SK-N-SH (cell line): ENCODE measurements around the gene PHIP. TPM values are rescaled to one million over a fixed set of nuclear protein-coding genes. Genes with fewer than 3 reads are reported as not detected.
A peak's percentile ranks its signal among the peaks of the same experiment; 100 is the strongest.

Experiments
- CTCF ChIA-PET: fragments of 300-600, 350-600 bp; formaldehyde crosslinking; extraction: SDS; loops from one replicate; lab custom pipeline; 2021; lab: Yijun Ruan, JAX
- POLR2A ChIA-PET: fragments of 350-600 bp; sonication (Branson Sonifier 250); formaldehyde crosslinking; extraction: SDS; loops from one replicate; lab custom pipeline; 2020; ENCODE audit warnings: antibody characterized with exemption, inconsistent platforms; lab: Yijun Ruan, JAX
- DNase-seq: peaks from one replicate; pipeline ENCODE4 v3.0.0; 2012
- H2AFZ ChIP-seq: fragments of 200-600 bp; sonication (generic); 2 replicates; pipeline ENCODE4 v1.8.1; 2016; ENCODE audit warnings: antibody characterized with exemption, mild to moderate bottlenecking, low read depth
- H3F3A ChIP-seq: fragments of 200-600 bp; sonication (generic); replicated peaks from 2 replicates; pipeline ENCODE3; 2016; ENCODE audit warnings: antibody characterized with exemption, mild to moderate bottlenecking; ENCODE audit not compliant: insufficient read depth
- H3K27ac ChIP-seq, 2 experiments: fragments of 200-500 bp in 1 of 2; fragments of 200-600 bp in 1 of 2; sonication (Bioruptor generic) in 1 of 2; sonication (generic), shearing (Covaris generic) in 1 of 2; 2 replicates each; pipeline versions ENCODE4 v1.5.1 to v1.6.1; 2014 to 2016; ENCODE audit warnings: low read depth in 2 of 2, inconsistent platforms in 1 of 2, low read length in 1 of 2, mild to moderate bottlenecking in 1 of 2, mixed read lengths in 1 of 2
- H3K27me3 ChIP-seq: fragments of 200-600 bp; sonication (generic), shearing (Covaris generic); 2 replicates; pipeline ENCODE4 v1.6.1; 2016; ENCODE audit warnings: mixed run types; ENCODE audit not compliant: insufficient read depth
- H3K36me3 ChIP-seq, 2 experiments: fragments of 200-500 bp in 1 of 2; fragments of 200-600 bp in 1 of 2; sonication (Bioruptor generic) in 1 of 2; sonication (generic) in 1 of 2; replicated peaks in 1 of 2; 2 replicates each; pipeline versions ENCODE3 to v1.5.1; 2014 to 2016; ENCODE audit warnings: low read length in 1 of 2, mild to moderate bottlenecking in 1 of 2; ENCODE audit not compliant: insufficient read depth in 2 of 2, control insufficient read depth in 1 of 2
- H3K4me1 ChIP-seq, 2 experiments: fragments of 200-500 bp in 1 of 2; fragments of 200-600 bp in 1 of 2; sonication (Bioruptor generic) in 1 of 2; sonication (generic), shearing (Covaris generic) in 1 of 2; 2 replicates each; pipeline versions ENCODE4 v1.5.1 to v1.6.1; 2014 to 2016; ENCODE audit warnings: low read depth in 1 of 2, low read length in 1 of 2, mixed run types in 1 of 2; ENCODE audit not compliant: insufficient read depth in 2 of 2, control insufficient read depth in 1 of 2
- H3K4me2 ChIP-seq: fragments of 200-600 bp; sonication (generic), shearing (Covaris generic); 2 replicates; pipeline ENCODE4 v1.6.1; 2017; ENCODE audit warnings: mixed run types
- H3K4me3 ChIP-seq, 2 experiments: fragments of 200-500 bp in 1 of 2; fragments of 200-600 bp in 1 of 2; sonication (Bioruptor generic) in 1 of 2; sonication (generic), shearing (Covaris generic) in 1 of 2; 2 replicates each; pipeline versions ENCODE4 v1.5.1 to v1.8.1; 2014 to 2016; ENCODE audit warnings: low read depth in 2 of 2, inconsistent platforms in 1 of 2, low read length in 1 of 2, mild to moderate bottlenecking in 1 of 2, mixed read lengths in 1 of 2, moderate library complexity in 1 of 2
- H3K79me2 ChIP-seq: fragments of 200-600 bp; sonication (generic); 2 replicates; pipeline ENCODE4 v1.8.1; 2017; ENCODE audit warnings: mild to moderate bottlenecking; ENCODE audit not compliant: insufficient read depth
- H3K9ac ChIP-seq: fragments of 200-600 bp; sonication (generic); 2 replicates; pipeline ENCODE4 v1.6.1; 2017; ENCODE audit warnings: mixed run types
- H3K9me2 ChIP-seq: fragments of 200-600 bp; sonication (generic); 2 replicates; pipeline ENCODE4 v1.6.1; 2017; ENCODE audit warnings: mixed run types
- H3K9me3 ChIP-seq: fragments of 200-600 bp; sonication (generic); 2 replicates; pipeline ENCODE4 v1.6.1; 2017; ENCODE audit warnings: mixed run types, mild to moderate bottlenecking, moderate library complexity
- H4K20me1 ChIP-seq: fragments of 200-600 bp; sonication (generic); 2 replicates; pipeline ENCODE4 v1.6.1; 2017; ENCODE audit warnings: mild to moderate bottlenecking, mixed run types; ENCODE audit not compliant: insufficient read depth
- CHD2 ChIP-seq: fragments of 150-350 bp; IDR thresholded peaks from 2 replicates; pipeline ENCODE4 v1.6.1; 2018; ENCODE audit warnings: low read length; ENCODE audit not compliant: partially characterized antibody
- ELF1 ChIP-seq: IDR thresholded peaks from 2 replicates; pipeline ENCODE4 v1.4.0; 2012
- EP300 ChIP-seq, 2 experiments: IDR thresholded peaks; 2 replicates each; pipeline versions ENCODE4 v1.4.0 to v1.6.1; 2012; ENCODE audit warnings: borderline replicate concordance in 1 of 2, low read depth in 1 of 2, low read length in 1 of 2
- FOSL2 ChIP-seq: IDR thresholded peaks from 2 replicates; pipeline ENCODE4 v1.4.0; 2012; ENCODE audit warnings: low read depth, mild to moderate bottlenecking, moderate library complexity, borderline replicate concordance
- FOXJ3 ChIP-seq: sonication (generic); formaldehyde crosslinking; IDR thresholded peaks from 2 replicates; pipeline ENCODE4 v1.5.1; 2020; ENCODE audit warnings: mild to moderate bottlenecking, missing genetic modification reagents
- FOXM1 ChIP-seq: IDR thresholded peaks from 2 replicates; pipeline ENCODE4 v1.4.0; 2012; ENCODE audit warnings: low read depth, mild to moderate bottlenecking
- GABPA ChIP-seq: IDR thresholded peaks from 2 replicates; pipeline ENCODE4 v1.4.0; 2012; ENCODE audit warnings: low read depth, mild to moderate bottlenecking
- JUND ChIP-seq: IDR thresholded peaks from 2 replicates; pipeline ENCODE4 v1.4.0; 2012
- MEF2A ChIP-seq: IDR thresholded peaks from 2 replicates; pipeline ENCODE4 v1.4.0; 2012; ENCODE audit warnings: low read depth, borderline replicate concordance
- NFIC ChIP-seq: IDR thresholded peaks from 2 replicates; pipeline ENCODE4 v1.4.0; 2012; ENCODE audit warnings: borderline replicate concordance
- POLR2AphosphoS5 ChIP-seq: IDR thresholded peaks from 2 replicates; pipeline ENCODE4 v1.6.1; 2012; ENCODE audit warnings: low read depth, low read length
- RAD21 ChIP-seq: IDR thresholded peaks from 2 replicates; pipeline ENCODE4 v1.6.1; 2012; ENCODE audit warnings: mild to moderate bottlenecking, low read length
- RCOR1 ChIP-seq: fragments of 150-350 bp; IDR thresholded peaks from 2 replicates; pipeline ENCODE4 v1.6.1; 2017; ENCODE audit warnings: antibody characterized with exemption, low read length
- SIN3A ChIP-seq: IDR thresholded peaks from 2 replicates; pipeline ENCODE4 v1.6.1; 2012; ENCODE audit warnings: low read depth, mild to moderate bottlenecking, low read length, moderate library complexity, borderline replicate concordance
- SMC3 ChIP-seq: IDR thresholded peaks from 2 replicates; pipeline ENCODE4 v1.6.1; 2012; ENCODE audit warnings: low read depth, low read length, improper control_type of control experiment
- TAF1 ChIP-seq: IDR thresholded peaks from 2 replicates; pipeline ENCODE4 v1.6.1; 2012; ENCODE audit warnings: low read depth, mild to moderate bottlenecking, low read length, moderate library complexity, borderline replicate concordance
- YY1 ChIP-seq: IDR thresholded peaks from 2 replicates; pipeline ENCODE4 v1.4.0; 2012; ENCODE audit warnings: low read depth, mild to moderate bottlenecking
- WGBS: methylation state at CpG from one replicate; pipeline ENCODE4 v1.1.6; 2017; ENCODE audit warnings: low lambda C conversion rate; 5-methylcytosine and 5-hydroxymethylcytosine counted together
- polyA plus RNA-seq, 3 experiments: library from polyadenylated mRNA; depleted of rRNA; stranded (reverse); fragments of >200 nt; gene quantifications; 2 replicates each; pipeline ENCODE4 v1.2.3, GENCODE V29; 2012
- TF ChIP-seq, protein P1 (sequence below): fragments of 150-350 bp; IDR thresholded peaks from 2 replicates; pipeline ENCODE4 v1.6.1; 2016; ENCODE audit warnings: mild to moderate bottlenecking, low read depth, low read length
- TF ChIP-seq, protein P2 (sequence below): fragments of 200-600 bp; sonication (generic); IDR thresholded peaks from 2 replicates; pipeline ENCODE4 v1.6.1; 2017; ENCODE audit warnings: antibody characterized with exemption, mild to moderate bottlenecking, moderate library complexity

The PHIP gene
- polyA plus RNA-seq, 1 of the 3 experiments (the other 2 are of a cell fraction), result 1.7 TPM

DNA sequence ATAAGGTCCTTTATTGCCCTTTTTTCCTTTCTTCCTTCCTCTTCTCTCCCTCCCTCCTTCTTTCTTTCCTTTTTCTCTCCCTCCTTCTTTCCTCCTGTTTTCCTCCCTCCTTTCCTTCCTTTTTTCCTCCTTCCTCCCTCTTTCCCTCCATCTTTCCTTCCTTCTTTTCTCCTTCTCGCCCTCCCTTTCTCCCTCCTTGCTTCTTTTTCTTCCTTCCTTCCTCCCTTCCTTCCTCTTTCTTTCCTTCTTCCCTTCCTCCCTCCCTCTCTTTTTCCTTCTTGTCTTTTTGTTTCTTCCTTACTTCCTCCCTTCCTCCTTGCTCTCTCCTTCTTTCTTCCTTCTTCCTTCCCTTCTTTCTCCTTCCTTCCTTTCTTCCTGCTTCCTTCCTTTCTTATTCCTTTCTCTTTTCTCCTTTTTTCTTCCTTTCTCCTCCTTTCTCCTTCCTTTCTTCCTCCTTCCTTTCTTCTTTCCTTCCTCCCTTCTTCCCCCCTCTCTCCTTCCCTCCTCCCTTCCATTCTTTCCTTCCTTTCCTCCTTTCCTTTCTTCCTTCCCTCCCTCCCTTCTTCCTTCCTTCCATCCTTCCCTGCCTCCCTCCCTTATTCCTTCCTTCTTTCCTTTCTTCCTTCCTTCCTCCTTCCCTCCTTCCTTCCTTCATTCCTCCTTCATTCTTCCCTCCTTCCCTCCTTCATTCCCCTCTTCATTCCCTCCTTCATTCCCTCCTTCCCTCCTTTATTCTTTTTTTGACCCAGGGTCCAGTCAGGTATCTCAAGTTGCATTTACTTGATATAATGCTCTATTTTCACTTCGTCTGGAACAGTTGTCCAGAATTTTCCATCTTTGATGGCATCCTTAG is 11.7 kb upstream of the PHIP start:
- Histone ChIP-seq H3K36me3 (no peaks in the 10 kb centered on the region), H3K9ac (no peak overlapping the region), H3K4me3 (no peak overlapping the region), H3K9me2 (no peaks in the 10 kb centered on the region), H3K79me2 (no peaks in the 10 kb centered on the region), H2AFZ (no peak overlapping the region), H3K27ac (no peak overlapping the region), H3K9me3 (no peaks in the 10 kb centered on the region), H4K20me1 (no peaks in the 10 kb centered on the region), H3K27me3 (no peaks in the 10 kb centered on the region), H3F3A (no peaks in the 10 kb centered on the region), H3K4me1 (no peaks in the 10 kb centered on the region), H3K4me2 (no peak overlapping the region)
- ChIA-PET POLR2A (no interaction called here), CTCF (no interaction called here)
- TF ChIP-seq MEF2A, result no peak
- TF ChIP-seq FOXJ3, result no peak
- 24% methylated on average over 2 of the region's 2 CpGs for WGBS
- DNase-seq, result no peak

DNA sequence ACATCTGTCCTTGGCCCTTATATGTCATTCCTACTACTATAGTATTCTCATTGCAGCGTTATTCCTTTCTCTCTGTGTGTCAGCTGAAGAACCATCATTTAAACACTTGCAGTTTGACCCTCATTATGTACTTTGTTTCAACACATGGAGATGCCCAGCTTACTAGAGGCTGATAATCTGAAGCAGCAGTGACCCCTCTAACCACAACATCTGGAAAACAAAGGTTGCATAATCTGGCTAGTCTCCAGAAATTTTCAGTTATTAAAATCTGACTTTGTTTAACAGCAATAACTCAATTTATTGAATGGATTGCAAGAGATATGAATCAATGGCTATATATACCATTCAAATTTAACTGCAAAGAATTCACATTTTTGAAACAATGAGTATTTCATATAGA is 6.6 kb upstream of the PHIP start:
- H3F3A ChIP-seq, result no peaks in the 10 kb centered on the region
- 68% methylated on average over 1 of the region's 1 CpG for WGBS
- no peaks in the 10 kb centered on the region for H3K79me2 ChIP-seq
- peaks cover 0 to 3% of the 10 kb centered on the region in 2 experiments; a peak in 2 of 4 replicates for H3K4me1 ChIP-seq
- H3K36me3 ChIP-seq, result no peaks in the 10 kb centered on the region
- ChIA-PET POLR2A (no interaction called here), CTCF (interaction anchor here (0.8 kb wide), 1 partner anchor 9 kb away, joined by 3 read pairs; no protein-coding TSS in a partner anchor)
- H2AFZ ChIP-seq, result no peak overlapping the region
- H3K9ac ChIP-seq, result no peak overlapping the region
- H3K27ac ChIP-seq, result no peak overlapping the region
- DNase-seq, result no peak
- no peaks in the 10 kb centered on the region for H4K20me1 ChIP-seq
- H3K9me2 ChIP-seq, result no peaks in the 10 kb centered on the region
- H3K4me3 ChIP-seq, result no peak overlapping the region
- no peaks in the 10 kb centered on the region for H3K9me3 ChIP-seq
- H3K27me3 ChIP-seq, result no peaks in the 10 kb centered on the region
- H3K4me2 ChIP-seq, result no peak overlapping the region
- no peak for TF ChIP-seq YY1
- TF ChIP-seq RCOR1, result peak; percentile 13; the same call in 1 of the 2 replicates
- no peak for TF ChIP-seq RAD21

DNA sequence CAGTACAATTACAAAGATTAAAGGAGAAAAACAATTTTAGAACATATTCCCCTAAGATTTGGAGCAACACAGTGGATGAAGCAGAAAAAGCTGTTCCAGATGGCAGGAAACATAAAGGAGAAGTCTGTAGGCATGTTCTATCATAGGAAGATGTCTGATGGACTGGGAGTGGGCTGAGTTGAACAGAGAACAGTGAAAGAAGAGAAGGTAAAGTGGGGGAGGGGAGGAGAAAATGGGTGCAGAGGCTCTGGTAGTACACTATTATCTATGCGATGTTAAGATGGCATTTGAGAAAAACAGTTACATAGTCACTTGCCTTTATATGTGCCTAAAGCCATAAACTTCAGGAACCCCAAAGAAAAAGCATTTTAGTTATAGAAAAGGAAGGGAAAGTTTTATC is 4.2 kb upstream of the PHIP start:
- Histone ChIP-seq H3K27ac (no peak overlapping the region), H3K9ac (no peak overlapping the region), H3K4me1 (peaks cover 0 to 4% of the 10 kb centered on the region in 2 experiments; a peak in 2 of 4 replicates), H3K9me2 (no peaks in the 10 kb centered on the region), H3K27me3 (no peaks in the 10 kb centered on the region), H3K79me2 (no peaks in the 10 kb centered on the region), H2AFZ (no peak overlapping the region), H3K9me3 (no peaks in the 10 kb centered on the region), H3K4me3 (no peak overlapping the region), H3F3A (peaks cover 6% of the 10 kb centered on the region), H3K36me3 (no peaks in the 10 kb centered on the region), H3K4me2 (no peak overlapping the region), H4K20me1 (no peaks in the 10 kb centered on the region)
- DNase-seq, result no peak
- ChIA-PET CTCF (no interaction called here), POLR2A (no interaction called here)
- WGBS, result 100% methylated on average over 1 of the region's 1 CpG
- TF ChIP-seq, protein P1, sequence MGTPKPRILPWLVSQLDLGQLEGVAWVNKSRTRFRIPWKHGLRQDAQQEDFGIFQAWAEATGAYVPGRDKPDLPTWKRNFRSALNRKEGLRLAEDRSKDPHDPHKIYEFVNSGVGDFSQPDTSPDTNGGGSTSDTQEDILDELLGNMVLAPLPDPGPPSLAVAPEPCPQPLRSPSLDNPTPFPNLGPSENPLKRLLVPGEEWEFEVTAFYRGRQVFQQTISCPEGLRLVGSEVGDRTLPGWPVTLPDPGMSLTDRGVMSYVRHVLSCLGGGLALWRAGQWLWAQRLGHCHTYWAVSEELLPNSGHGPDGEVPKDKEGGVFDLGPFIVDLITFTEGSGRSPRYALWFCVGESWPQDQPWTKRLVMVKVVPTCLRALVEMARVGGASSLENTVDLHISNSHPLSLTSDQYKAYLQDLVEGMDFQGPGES, result no peak
- TF ChIP-seq FOXM1 (no peak), FOSL2 (no peak), TAF1 (no peak), SMC3 (no peak), CHD2 (no peak), SIN3A (no peak), EP300 (IDR thresholded peaks at IDR 0.05; ENCODE audit: borderline replicate concordance in 1 of 2, low read depth in 1 of 2, low read length in 1 of 2) (no peak), NFIC (no peak), POLR2AphosphoS5 (no peak), MEF2A (no peak), RAD21 (no peak), ELF1 (no peak), GABPA (no peak), FOXJ3 (no peak), JUND (no peak)
- TF ChIP-seq, protein P2, sequence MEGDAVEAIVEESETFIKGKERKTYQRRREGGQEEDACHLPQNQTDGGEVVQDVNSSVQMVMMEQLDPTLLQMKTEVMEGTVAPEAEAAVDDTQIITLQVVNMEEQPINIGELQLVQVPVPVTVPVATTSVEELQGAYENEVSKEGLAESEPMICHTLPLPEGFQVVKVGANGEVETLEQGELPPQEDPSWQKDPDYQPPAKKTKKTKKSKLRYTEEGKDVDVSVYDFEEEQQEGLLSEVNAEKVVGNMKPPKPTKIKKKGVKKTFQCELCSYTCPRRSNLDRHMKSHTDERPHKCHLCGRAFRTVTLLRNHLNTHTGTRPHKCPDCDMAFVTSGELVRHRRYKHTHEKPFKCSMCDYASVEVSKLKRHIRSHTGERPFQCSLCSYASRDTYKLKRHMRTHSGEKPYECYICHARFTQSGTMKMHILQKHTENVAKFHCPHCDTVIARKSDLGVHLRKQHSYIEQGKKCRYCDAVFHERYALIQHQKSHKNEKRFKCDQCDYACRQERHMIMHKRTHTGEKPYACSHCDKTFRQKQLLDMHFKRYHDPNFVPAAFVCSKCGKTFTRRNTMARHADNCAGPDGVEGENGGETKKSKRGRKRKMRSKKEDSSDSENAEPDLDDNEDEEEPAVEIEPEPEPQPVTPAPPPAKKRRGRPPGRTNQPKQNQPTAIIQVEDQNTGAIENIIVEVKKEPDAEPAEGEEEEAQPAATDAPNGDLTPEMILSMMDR, result no peak
